ENCODE measurements around the gene ZSWIM3.

DNA sequence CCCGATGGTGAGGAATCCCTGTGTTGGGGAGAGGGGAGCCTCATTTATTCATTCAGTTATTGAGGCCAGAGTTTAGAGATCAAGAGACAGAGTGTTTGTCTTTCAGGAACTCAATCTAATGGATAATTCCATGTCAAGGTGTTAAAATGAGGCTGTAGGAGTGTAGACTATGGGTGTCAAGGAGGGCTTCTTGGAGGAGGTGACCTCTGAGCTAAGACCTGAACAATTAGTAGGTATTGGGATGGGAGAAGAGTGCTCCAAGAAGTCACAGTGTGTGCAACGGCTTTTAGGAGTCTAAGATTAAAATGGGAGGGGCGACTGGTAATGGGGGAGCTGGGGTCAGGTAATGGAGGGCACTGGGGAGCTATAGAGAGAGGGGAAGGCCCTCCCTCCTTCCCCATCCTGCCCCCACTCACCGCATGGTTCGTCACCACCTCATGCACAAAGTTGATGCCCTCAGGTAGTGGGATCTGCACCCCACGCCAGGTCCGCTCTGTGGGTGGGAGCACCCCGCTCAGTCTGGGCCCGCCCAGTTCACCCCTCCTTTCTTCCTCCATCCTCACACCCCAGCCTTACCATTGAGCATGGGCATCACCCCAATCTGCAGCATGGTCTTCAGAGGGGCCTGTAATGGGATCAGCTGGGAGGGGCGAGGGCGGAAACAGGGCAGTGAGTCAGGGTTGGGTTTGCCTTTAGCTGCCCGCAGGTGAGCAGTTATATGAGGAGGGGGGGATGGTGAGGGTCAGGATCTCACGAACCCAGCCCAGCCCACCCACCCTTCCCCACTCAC lies 41.8 kb downstream of the ZSWIM3 start:
- TF ChIP-seq POLR2A (IDR thresholded peaks at IDR 0.05) = no peak
- TF ChIP-seq, protein P1, sequence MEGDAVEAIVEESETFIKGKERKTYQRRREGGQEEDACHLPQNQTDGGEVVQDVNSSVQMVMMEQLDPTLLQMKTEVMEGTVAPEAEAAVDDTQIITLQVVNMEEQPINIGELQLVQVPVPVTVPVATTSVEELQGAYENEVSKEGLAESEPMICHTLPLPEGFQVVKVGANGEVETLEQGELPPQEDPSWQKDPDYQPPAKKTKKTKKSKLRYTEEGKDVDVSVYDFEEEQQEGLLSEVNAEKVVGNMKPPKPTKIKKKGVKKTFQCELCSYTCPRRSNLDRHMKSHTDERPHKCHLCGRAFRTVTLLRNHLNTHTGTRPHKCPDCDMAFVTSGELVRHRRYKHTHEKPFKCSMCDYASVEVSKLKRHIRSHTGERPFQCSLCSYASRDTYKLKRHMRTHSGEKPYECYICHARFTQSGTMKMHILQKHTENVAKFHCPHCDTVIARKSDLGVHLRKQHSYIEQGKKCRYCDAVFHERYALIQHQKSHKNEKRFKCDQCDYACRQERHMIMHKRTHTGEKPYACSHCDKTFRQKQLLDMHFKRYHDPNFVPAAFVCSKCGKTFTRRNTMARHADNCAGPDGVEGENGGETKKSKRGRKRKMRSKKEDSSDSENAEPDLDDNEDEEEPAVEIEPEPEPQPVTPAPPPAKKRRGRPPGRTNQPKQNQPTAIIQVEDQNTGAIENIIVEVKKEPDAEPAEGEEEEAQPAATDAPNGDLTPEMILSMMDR (IDR thresholded peaks at IDR 0.05 in 4 of 5, conservative IDR thresholded peaks at IDR 0.05 in 1 of 5) = no peak

Measured in gastrocnemius medialis (tissue), 4 donors.